Nephron progenitor cell (in vitro differentiated cells): Measurements from ENCODE around the gene PPDPF.

Source experiments
- DNase-seq: peaks from one replicate; pipeline ENCODE4 v3.0.0; 2021
- H3K27ac Mint-ChIP-seq: 2 replicates; pipeline ENCODE4 v1.8.0; 2021; ENCODE audit warnings: mild to moderate bottlenecking, moderate library complexity, mixed read lengths
- H3K27me3 Mint-ChIP-seq: 2 replicates; pipeline ENCODE4 v1.8.0; 2021; ENCODE audit warnings: mild to moderate bottlenecking, low read depth, mixed read lengths; ENCODE audit not compliant: poor library complexity
- H3K36me3 Mint-ChIP-seq: 2 replicates; pipeline ENCODE4 v1.8.0; 2021; ENCODE audit warnings: low read depth, mixed read lengths
- H3K4me1 Mint-ChIP-seq: 2 replicates; pipeline ENCODE4 v1.8.0; 2021; ENCODE audit warnings: mixed read lengths
- H3K4me3 Mint-ChIP-seq: 2 replicates; pipeline ENCODE4 v1.8.0; 2021; ENCODE audit warnings: mild to moderate bottlenecking, moderate library complexity, mixed read lengths
- H3K9me3 Mint-ChIP-seq: 2 replicates; pipeline ENCODE4 v1.8.0; 2021; ENCODE audit warnings: mild to moderate bottlenecking, moderate library complexity, mixed read lengths
- TF ChIP-seq, protein P1 (sequence below): fragments of 200-600 bp; sonication (generic); IDR thresholded peaks from 2 replicates; pipeline ENCODE4 v1.5.0; 2021; ENCODE audit warnings: antibody characterized with exemption

PPDPF gene

DNA sequence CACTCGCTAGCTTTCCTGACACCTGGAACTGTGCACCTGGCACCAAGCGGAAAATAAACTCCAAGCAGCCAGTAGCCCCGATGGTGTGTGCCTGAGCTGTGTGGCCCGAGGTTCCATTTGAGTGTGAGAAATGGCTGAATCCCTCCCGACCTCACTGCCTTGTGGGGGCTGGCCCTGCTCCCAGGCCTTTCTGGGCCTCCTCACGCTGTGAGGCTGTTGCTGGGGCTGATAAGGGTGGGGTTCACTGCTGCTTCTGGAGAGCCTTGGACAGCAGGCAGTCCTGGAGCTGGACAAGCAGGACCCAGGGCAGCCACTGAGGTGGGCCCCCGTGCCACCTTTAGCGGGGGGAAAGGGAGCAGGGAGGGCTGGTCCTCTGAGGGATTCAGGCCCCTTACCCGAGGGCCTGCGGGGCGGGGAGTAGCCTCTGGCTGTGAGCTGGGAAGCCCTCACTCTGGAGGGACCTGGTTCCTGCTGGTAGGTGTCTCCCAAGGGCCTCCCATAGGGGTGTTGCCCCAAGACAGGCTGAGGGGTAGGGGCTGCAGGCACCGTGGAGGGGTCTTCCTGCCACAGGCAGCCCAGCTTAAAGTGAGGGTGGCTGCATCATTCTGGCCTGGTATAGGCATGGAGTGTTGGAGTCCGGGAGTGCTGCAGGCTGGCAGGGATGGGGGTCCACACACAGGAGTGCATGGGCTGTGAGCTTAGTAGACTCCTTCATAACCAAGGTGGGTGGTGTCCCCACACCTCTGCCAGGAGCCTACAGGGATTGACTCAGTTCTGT, 1.7 kb downstream of the PPDPF start:
- no peak overlapping the region for H3K27ac Mint-ChIP-seq
- H3K4me1 Mint-ChIP-seq = peaks cover 43% of the 10 kb centered on the region
- peak overlapping the region; percentile 91 for H3K4me3 Mint-ChIP-seq
- H3K9me3 Mint-ChIP-seq = peaks cover 3% of the 10 kb centered on the region
- H3K36me3 Mint-ChIP-seq = peaks cover 23% of the 10 kb centered on the region
- H3K27me3 Mint-ChIP-seq = peaks cover 12% of the 10 kb centered on the region
- DNase-seq = no peak
- TF ChIP-seq, protein P1, sequence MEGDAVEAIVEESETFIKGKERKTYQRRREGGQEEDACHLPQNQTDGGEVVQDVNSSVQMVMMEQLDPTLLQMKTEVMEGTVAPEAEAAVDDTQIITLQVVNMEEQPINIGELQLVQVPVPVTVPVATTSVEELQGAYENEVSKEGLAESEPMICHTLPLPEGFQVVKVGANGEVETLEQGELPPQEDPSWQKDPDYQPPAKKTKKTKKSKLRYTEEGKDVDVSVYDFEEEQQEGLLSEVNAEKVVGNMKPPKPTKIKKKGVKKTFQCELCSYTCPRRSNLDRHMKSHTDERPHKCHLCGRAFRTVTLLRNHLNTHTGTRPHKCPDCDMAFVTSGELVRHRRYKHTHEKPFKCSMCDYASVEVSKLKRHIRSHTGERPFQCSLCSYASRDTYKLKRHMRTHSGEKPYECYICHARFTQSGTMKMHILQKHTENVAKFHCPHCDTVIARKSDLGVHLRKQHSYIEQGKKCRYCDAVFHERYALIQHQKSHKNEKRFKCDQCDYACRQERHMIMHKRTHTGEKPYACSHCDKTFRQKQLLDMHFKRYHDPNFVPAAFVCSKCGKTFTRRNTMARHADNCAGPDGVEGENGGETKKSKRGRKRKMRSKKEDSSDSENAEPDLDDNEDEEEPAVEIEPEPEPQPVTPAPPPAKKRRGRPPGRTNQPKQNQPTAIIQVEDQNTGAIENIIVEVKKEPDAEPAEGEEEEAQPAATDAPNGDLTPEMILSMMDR = no peak

DNA sequence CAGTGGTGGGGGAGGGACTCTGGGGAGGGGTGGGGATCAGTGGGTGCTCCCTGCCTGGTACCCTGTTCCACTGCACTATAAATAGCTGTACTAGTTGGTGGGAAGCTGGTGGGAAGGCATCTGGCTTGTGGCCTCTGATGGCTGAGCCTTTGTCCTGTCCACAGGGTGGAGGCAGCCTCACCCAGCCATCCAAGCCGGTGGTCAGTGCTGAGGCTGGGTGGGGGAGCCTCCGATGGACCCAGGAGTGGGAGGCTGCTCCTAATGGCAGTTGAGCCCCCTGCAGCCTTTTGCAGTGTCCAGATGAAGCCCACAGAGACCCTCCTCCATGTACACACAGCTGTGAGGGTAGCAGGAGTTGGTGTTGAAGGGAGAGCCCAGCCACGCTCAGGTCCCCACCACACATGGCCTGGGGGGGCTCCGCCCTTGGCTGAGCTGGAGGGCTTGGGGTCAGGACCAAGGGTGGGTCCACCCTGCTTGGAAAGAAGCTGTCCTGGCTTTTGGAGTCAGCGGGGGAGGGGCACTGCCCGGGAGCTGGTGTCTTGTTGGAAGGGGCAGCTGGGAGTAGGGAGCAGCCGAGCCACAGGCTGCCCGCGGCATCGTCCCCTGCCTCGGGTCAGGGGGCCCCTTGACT, 2.5 kb downstream of the PPDPF start:
- peaks cover 3% of the 10 kb centered on the region for H3K9me3 Mint-ChIP-seq
- TF ChIP-seq, protein P1 = no peak
- H3K36me3 Mint-ChIP-seq = peaks cover 23% of the 10 kb centered on the region
- H3K4me3 Mint-ChIP-seq = peak overlapping the region; percentile 59
- H3K27me3 Mint-ChIP-seq = peaks cover 9% of the 10 kb centered on the region
- peaks cover 44% of the 10 kb centered on the region for H3K4me1 Mint-ChIP-seq
- no peak overlapping the region for H3K27ac Mint-ChIP-seq
- no peak for DNase-seq

DNA sequence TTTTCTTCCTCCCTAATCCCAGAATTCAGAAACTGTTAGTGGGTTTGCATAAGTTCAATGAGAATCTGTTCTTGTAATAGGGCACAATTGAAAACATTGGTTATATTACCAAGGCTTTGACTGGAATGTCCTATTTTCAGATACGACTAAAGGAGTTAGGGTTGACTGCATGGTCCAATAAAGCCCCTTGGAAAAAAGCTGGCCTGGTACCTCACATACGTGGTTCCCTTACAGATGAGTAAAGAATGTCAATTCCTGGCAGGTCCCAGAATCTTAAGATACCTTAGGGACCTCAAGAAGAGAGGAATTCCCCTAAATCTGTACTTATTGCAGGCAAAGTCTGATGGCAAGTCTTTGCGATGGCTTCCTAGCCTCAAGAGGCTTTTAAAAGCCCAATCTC, 4.6 kb downstream of the PPDPF start:
- no peak for DNase-seq
- peaks cover 45% of the 10 kb centered on the region for H3K4me1 Mint-ChIP-seq
- H3K4me3 Mint-ChIP-seq = no peak overlapping the region
- TF ChIP-seq, protein P1 = no peak
- no peak overlapping the region for H3K27ac Mint-ChIP-seq
- H3K27me3 Mint-ChIP-seq = peaks cover 4% of the 10 kb centered on the region
- peaks cover 3% of the 10 kb centered on the region for H3K9me3 Mint-ChIP-seq
- peaks cover 23% of the 10 kb centered on the region for H3K36me3 Mint-ChIP-seq

DNA sequence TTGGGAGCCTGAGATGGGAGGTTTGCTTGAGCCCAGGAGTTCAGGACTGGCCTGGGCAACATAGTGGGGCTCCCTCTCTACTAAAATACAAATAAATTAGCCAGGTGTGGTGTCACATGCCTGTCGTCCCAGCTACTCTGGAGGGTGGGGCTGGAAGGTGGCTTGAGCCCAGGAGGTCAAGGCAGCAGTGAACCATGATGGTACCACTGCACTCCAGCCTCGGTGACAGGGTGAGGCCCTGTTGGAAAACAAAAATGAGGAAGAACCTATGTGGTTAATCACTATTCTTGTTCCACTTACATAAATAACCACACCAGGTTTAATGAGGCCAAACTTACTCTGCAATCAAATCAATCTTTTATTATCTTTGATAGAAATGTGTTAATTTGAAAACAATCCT, 5.4 kb downstream of the PPDPF start:
- H3K27ac Mint-ChIP-seq = no peak overlapping the region
- H3K36me3 Mint-ChIP-seq = peaks cover 23% of the 10 kb centered on the region
- H3K4me3 Mint-ChIP-seq = no peak overlapping the region
- DNase-seq = no peak
- TF ChIP-seq, protein P1 = no peak
- H3K9me3 Mint-ChIP-seq = peaks cover 3% of the 10 kb centered on the region
- peaks cover 4% of the 10 kb centered on the region for H3K27me3 Mint-ChIP-seq
- peaks cover 45% of the 10 kb centered on the region for H3K4me1 Mint-ChIP-seq

DNA sequence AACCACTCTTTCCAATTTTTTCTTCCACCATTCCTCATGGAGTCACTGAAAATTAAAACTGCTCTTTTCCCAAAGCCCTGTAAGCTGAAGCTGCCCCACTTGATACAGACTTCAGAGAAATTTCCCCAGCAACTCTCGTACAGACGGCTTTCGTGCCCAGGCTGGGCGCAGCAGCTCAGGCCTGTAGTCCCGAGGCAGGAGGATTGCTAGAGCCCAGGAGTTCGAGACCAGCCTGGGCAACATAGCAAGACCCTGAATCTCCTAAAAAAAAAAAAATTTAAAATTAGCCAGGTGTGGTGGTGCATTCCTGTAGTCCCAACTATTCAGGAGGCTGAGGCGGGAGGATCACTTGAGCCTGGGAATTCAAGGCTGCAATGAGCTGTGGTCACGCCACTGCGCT, 6.6 kb downstream of the PPDPF start:
- peaks cover 3% of the 10 kb centered on the region for H3K9me3 Mint-ChIP-seq
- H3K4me3 Mint-ChIP-seq = no peak overlapping the region
- TF ChIP-seq, protein P1 = no peak
- H3K4me1 Mint-ChIP-seq = peaks cover 47% of the 10 kb centered on the region
- H3K36me3 Mint-ChIP-seq = peaks cover 23% of the 10 kb centered on the region
- no peak overlapping the region for H3K27ac Mint-ChIP-seq
- H3K27me3 Mint-ChIP-seq = peaks cover 4% of the 10 kb centered on the region
- no peak for DNase-seq
